ENCODE results near the gene REC8. TPM values are rescaled to one million over a fixed set of nuclear protein-coding genes. Genes with fewer than 3 reads are reported as not detected.

The REC8 gene
- total and polyA plus RNA-seq, 9 donors = 4.9 to 75.4 (median 8.1) TPM

GRCh38 chr14:24145219-24145618 lies 26.7 kb upstream of the REC8 start:
- TF ChIP-seq CTCF (IDR thresholded peaks at IDR 0.05) (no peak), POLR2A (IDR thresholded peaks at IDR 0.05) (no peak), EP300 (IDR thresholded peaks at IDR 0.05) (no peak)
- Histone ChIP-seq H3K27ac (peak overlapping the region in 1 of 2 donors; percentile 83), H3K36me3 (no peaks in the 10 kb centered on the region), H3K27me3 (no peaks in the 10 kb centered on the region), H3K4me1 (ENCODE audit: insufficient read depth) (peaks cover 10% of the 10 kb centered on the region), H3K4me3 (no peak overlapping the region), H3K9me3 (no peaks in the 10 kb centered on the region)
- no peak for DNase-seq
- intact Hi-C loops (cut with DNase I) = loop anchor here in 1 of 4 donors (10.0 kb wide), 1 partner anchor 220 kb away; the partner anchor contains the start of gene NFATC4
- WGBS, 3 donors = 83 to 94% (median 91%) methylated on average over 2 of the region's 2 CpGs

GRCh38 chr14:24145690-24146452 lies 26.0 kb upstream of the REC8 start:
- H3K27ac ChIP-seq = peak overlapping the region; percentile 75 to 83
- TF ChIP-seq POLR2A (IDR thresholded peaks at IDR 0.05) = no peak
- TF ChIP-seq CTCF (IDR thresholded peaks at IDR 0.05) = no peak
- no peak for TF ChIP-seq EP300 (IDR thresholded peaks at IDR 0.05)
- intact Hi-C loops (cut with DNase I) = loop anchor here in 1 of 4 donors (10.0 kb wide), 1 partner anchor 219 kb away; the partner anchor contains the start of gene NFATC4
- H3K4me3 ChIP-seq = peak overlapping the region; percentile 94
- DNase-seq = no peak
- H3K4me1 ChIP-seq (ENCODE audit: insufficient read depth) = peaks cover 10% of the 10 kb centered on the region
- H3K36me3 ChIP-seq = no peaks in the 10 kb centered on the region
- H3K9me3 ChIP-seq = no peaks in the 10 kb centered on the region
- WGBS, 3 donors = 4 to 11% (median 8%) methylated on average over 9 of the region's 9 CpGs
- H3K27me3 ChIP-seq = no peaks in the 10 kb centered on the region

GRCh38 chr14:24146453-24146977 lies 25.4 kb upstream of the REC8 start, which contains the start of gene PSME2:
TSS of gene PSME2 (minus strand) at chr14:24146610. CDS start at chr14:24146581, 29 bp downstream.
- H3K27me3 ChIP-seq = no peaks in the 10 kb centered on the region
- TF ChIP-seq EP300 (IDR thresholded peaks at IDR 0.05) = no peak
- TF ChIP-seq CTCF (IDR thresholded peaks at IDR 0.05) = no peak
- no peak for TF ChIP-seq POLR2A (IDR thresholded peaks at IDR 0.05)
- peak within 1 kb of the TSS; percentile 75 to 83 for H3K27ac ChIP-seq
- no peaks in the 10 kb centered on the region for H3K36me3 ChIP-seq
- peak; percentile 91 to 94 (median 91) for DNase-seq
- peak within 1 kb of the TSS; percentile 94 for H3K4me3 ChIP-seq
- intact Hi-C loops (cut with DNase I) = loop anchor here in 1 of 4 donors (10.0 kb wide), 1 partner anchor 218 kb away; the partner anchor contains the start of gene NFATC4
- 1 to 2% (median 1%) methylated on average over 25 of the region's 25 CpGs for WGBS, 3 donors
- H3K9me3 ChIP-seq = no peaks in the 10 kb centered on the region
- H3K4me1 ChIP-seq (ENCODE audit: insufficient read depth) = peaks cover 10% of the 10 kb centered on the region

GRCh38 chr14:24146978-24147760 lies 24.7 kb upstream of the REC8 start, which contains the start of gene RNF31:
TSS of gene RNF31 (plus strand) at chr14:24147498. CDS start at chr14:24147699, 201 bp downstream.
- H3K9me3 ChIP-seq = no peaks in the 10 kb centered on the region
- TF ChIP-seq POLR2A (IDR thresholded peaks at IDR 0.05) = peak; percentile 24
- TF ChIP-seq CTCF (IDR thresholded peaks at IDR 0.05) = no peak
- TF ChIP-seq EP300 (IDR thresholded peaks at IDR 0.05) = no peak
- peaks cover 10% of the 10 kb centered on the region for H3K4me1 ChIP-seq (ENCODE audit: insufficient read depth)
- H3K27me3 ChIP-seq = no peaks in the 10 kb centered on the region
- DNase-seq = peak; percentile 98 to 99 (median 98)
- no peaks in the 10 kb centered on the region for H3K36me3 ChIP-seq
- peak within 1 kb of the TSS; percentile 94 for H3K4me3 ChIP-seq
- intact Hi-C loops (cut with DNase I) = loop anchor here in 1 of 4 donors (10.0 kb wide), 1 partner anchor 218 kb away; the partner anchor contains the start of gene NFATC4
- H3K27ac ChIP-seq = peak within 1 kb of the TSS; percentile 75 to 83
- 0 to 1% (median 0%) methylated on average over 33 to 57 of the region's 57 CpGs for WGBS, 3 donors

Data from ovary (tissue), 9 donors.